Measurements from ENCODE around the gene EIF2B4. TPM values are rescaled to one million over a fixed set of nuclear protein-coding genes. Genes with fewer than 3 reads are reported as not detected.

EIF2B4 gene
- total and polyA plus RNA-seq, 9 of the 15 experiments (the other 6 are each of a cell fraction or from before 2014, with no cell fraction given) = 29.7 to 80.3 (median 58.9) TPM

GRCh38 chr2:27370816-27371620 is 880 bp upstream of the EIF2B4 start (continued):
- peak; percentile 69 for TF ChIP-seq MEIS2 (IDR thresholded peaks at IDR 0.05; ENCODE audit: partially characterized antibody)
- peak; percentile 10; the same call in 1 of the 2 replicates for TF ChIP-seq POLR2H (tag; IDR thresholded peaks at IDR 0.05; ENCODE audit: low read depth)
- TF ChIP-seq ATF7 (IDR thresholded peaks at IDR 0.05) = 0 out of 2 replicates have a peak, but pooled peaks have one; percentile 37
- peak; percentile 46; the same call in 1 of the 2 replicates for TF ChIP-seq LEF1 (IDR thresholded peaks at IDR 0.05)
- peak; percentile 76 for TF ChIP-seq SAP30 (IDR thresholded peaks at IDR 0.05; ENCODE audit: borderline replicate concordance, insufficient read depth, low read depth, low read length, poor library complexity, severe bottlenecking)
- peak; percentile 31; the same call in 1 of the 2 replicates for TF ChIP-seq ZBTB33 (CRISPR knock-in tag; IDR thresholded peaks at IDR 0.05)
- TF ChIP-seq NR2C2 (CRISPR knock-in tag; IDR thresholded peaks at IDR 0.05) = peak; percentile 48; the same call in 1 of the 2 replicates
- peak; percentile 1; the same call in 1 of the 2 replicates for TF ChIP-seq NR2C2 (tag; IDR thresholded peaks at IDR 0.05)
- no peak for TF ChIP-seq PTTG1 (tag; IDR thresholded peaks at IDR 0.05; ENCODE audit: low read depth)
- TF ChIP-seq SIN3A (IDR thresholded peaks at IDR 0.05; ENCODE audit: borderline replicate concordance in 2 of 2, control insufficient read depth in 1 of 2, low read depth in 2 of 2, low read length in 2 of 2) = peak; percentile 56 to 76; a peak in 1 of 4 replicates
- peak; percentile 54; the same call in 1 of the 2 replicates for TF ChIP-seq SPI1 (IDR thresholded peaks at IDR 0.05; ENCODE audit: borderline replicate concordance, low read depth, low read length)
- TF ChIP-seq HNRNPH1 (optimal IDR thresholded peaks at IDR 0.05; ENCODE audit: low read depth, low read length) = no peak
- TF ChIP-seq ZNF644 (tag; IDR thresholded peaks at IDR 0.05; ENCODE audit: low read depth) = peak; percentile 84
- TF ChIP-seq FOSL1 (tag; conservative IDR thresholded peaks at IDR 0.05) = no peak
- no peak for TF ChIP-seq ZNF584 (CRISPR knock-in tag; IDR thresholded peaks at IDR 0.05; ENCODE audit: low read depth)
- no peak for TF ChIP-seq MTF1 (CRISPR knock-in tag; IDR thresholded peaks at IDR 0.05; ENCODE audit: borderline replicate concordance)
- TF ChIP-seq KLF1 (tag; IDR thresholded peaks at IDR 0.05) = no peak
- no peak for TF ChIP-seq KDM2B (CRISPR knock-in tag; IDR thresholded peaks at IDR 0.05)
- TF ChIP-seq RBM14 (IDR thresholded peaks at IDR 0.05; ENCODE audit: borderline replicate concordance, insufficient read depth, low read depth, low read length) = no peak
- TF ChIP-seq RAD51 (IDR thresholded peaks at IDR 0.05; ENCODE audit: borderline replicate concordance, low read depth) = peak; percentile 11; the same call in 1 of the 2 replicates
- peak; percentile 16 for TF ChIP-seq PRDM10 (IDR thresholded peaks at IDR 0.05; ENCODE audit: partially characterized antibody)
- no peak for TF ChIP-seq HIVEP1 (CRISPR knock-in tag; IDR thresholded peaks at IDR 0.05)

Data from K562 (cell line).